GM18873 (cell line): Measurements from ENCODE around the gene EDEM3.
"Not testable (repeated sequence)": the region's sequence is repeated elsewhere in the genome, so short reads cannot be mapped to it uniquely, and the experiment has no call there.

ENCODE experiments used
- ATAC-seq: cut with Tn5 transposase; IDR thresholded peaks from one replicate; pipeline ENCODE4 v1.9.1; 2021; ENCODE audit warnings: mild to moderate bottlenecking, moderate library complexity, moderate number of reproducible peaks; ENCODE audit not compliant: unreplicated experiment, low FRiP score

The EDEM3 gene

GRCh38 chr1:184754476-184755225, at the start of gene EDEM3:
Gene EDEM3 (minus strand): TSS chr1:184754858. CDS start chr1:184754646, 212 bp downstream.
- peak; percentile 96 for ATAC-seq

- no peak for ATAC-seq
Observed at GRCh38 chr1:184804220-184804619, 49.6 kb upstream of the EDEM3 start.

- no peak for ATAC-seq
Observed at GRCh38 chr1:184803180-184803492, 48.5 kb upstream of the EDEM3 start.

- no peak for ATAC-seq
Observed at GRCh38 chr1:184802354-184803179, 47.9 kb upstream of the EDEM3 start.

- ATAC-seq: no peak
Observed at GRCh38 chr1:184801503-184801902, 46.8 kb upstream of the EDEM3 start.

- ATAC-seq: no peak
Observed at GRCh38 chr1:184800876-184801275, 46.2 kb upstream of the EDEM3 start.

GRCh38 chr1:184793967-184794366, 39.3 kb upstream of the EDEM3 start:
- no peak for ATAC-seq

GRCh38 chr1:184792450-184792969, 37.9 kb upstream of the EDEM3 start:
- ATAC-seq: no peak

- no peak for ATAC-seq
Observed at GRCh38 chr1:184791550-184791900, 36.9 kb upstream of the EDEM3 start.

- ATAC-seq: no peak
Observed at GRCh38 chr1:184790642-184791549, 36.2 kb upstream of the EDEM3 start.

- ATAC-seq: no peak
Observed at GRCh38 chr1:184789884-184790283, 35.2 kb upstream of the EDEM3 start.

GRCh38 chr1:184788970-184789369, 34.3 kb upstream of the EDEM3 start:
- no peak for ATAC-seq

- no peak for ATAC-seq
Observed at GRCh38 chr1:184785529-184785928, 30.9 kb upstream of the EDEM3 start.

GRCh38 chr1:184783723-184784122, 29.1 kb upstream of the EDEM3 start:
- ATAC-seq: not testable (repeated sequence)

GRCh38 chr1:184781941-184782340, 27.3 kb upstream of the EDEM3 start:
- no peak for ATAC-seq

GRCh38 chr1:184775885-184776284, 21.2 kb upstream of the EDEM3 start:
- no peak for ATAC-seq

- ATAC-seq: no peak
Observed at GRCh38 chr1:184775329-184775728, 20.7 kb upstream of the EDEM3 start.

GRCh38 chr1:184773762-184774320, 19.2 kb upstream of the EDEM3 start:
- no peak for ATAC-seq

- ATAC-seq: no peak
Observed at GRCh38 chr1:184771190-184771691, 16.6 kb upstream of the EDEM3 start.
